H1 (cell line): ENCODE data around the gene OR56B4.

Source experiments
- CHD2 ChIP-seq: IDR thresholded peaks from 2 replicates; pipeline ENCODE4 v1.6.1; 2012; ENCODE audit warnings: low read length, improper control_type of control experiment
- CTCF ChIP-seq, 3 experiments: IDR thresholded peaks; 1 replicate in 2 of 3; 2 replicates in 1 of 3; pipeline versions ENCODE4 v1.5.1 to v1.6.1; 2011; ENCODE audit warnings: low read length in 3 of 3, mild to moderate bottlenecking in 3 of 3, inconsistent platforms in 2 of 3, low read depth in 1 of 3, moderate library complexity in 1 of 3; ENCODE audit not compliant: insufficient read depth in 1 of 3; ENCODE audit errors: control extremely low read depth in 1 of 3
- KDM1A ChIP-seq: fragments of 200-600, 300-600 bp; sonication (generic); IDR thresholded peaks from 2 replicates; pipeline ENCODE4 v1.7.1; 2016; ENCODE audit warnings: mild to moderate bottlenecking, low read length, borderline replicate concordance
- SIN3A ChIP-seq, 2 experiments: IDR thresholded peaks in 1 of 2; conservative IDR thresholded peaks in 1 of 2; 2 replicates each; pipeline ENCODE4 v1.6.1; 2011 to 2012; ENCODE audit warnings: low read length in 2 of 2, improper control_type of control experiment in 1 of 2, low read depth in 1 of 2, mild to moderate bottlenecking in 1 of 2
- YY1 ChIP-seq: IDR thresholded peaks from 2 replicates; pipeline ENCODE4 v1.6.1; 2011; ENCODE audit warnings: low read depth, mild to moderate bottlenecking, low read length
- ZNF274 ChIP-seq: IDR thresholded peaks from 2 replicates; pipeline ENCODE4 v1.7.0; 2012; ENCODE audit warnings: low read length, borderline replicate concordance; ENCODE audit errors: extremely low read depth

- no peak for TF ChIP-seq ZNF274
- TF ChIP-seq SIN3A (conservative IDR thresholded peaks at IDR 0.05 in 1 of 2, IDR thresholded peaks at IDR 0.05 in 1 of 2; ENCODE audit: low read depth in 1 of 2, low read length in 2 of 2), result no peak
- no peak for TF ChIP-seq CTCF (IDR thresholded peaks at IDR 0.05; ENCODE audit: control extremely low read depth in 1 of 3, insufficient read depth in 1 of 3, low read depth in 1 of 3, low read length in 3 of 3)
- no peak for TF ChIP-seq YY1
- TF ChIP-seq KDM1A, result no peak
- TF ChIP-seq CHD2, result no peak
These were observed 4.2 kb downstream of the OR56B4 start for GRCh38 chr11:6111673-6112072.
